Stimulated activated CD8-positive, alpha-beta memory T cell treated with anti-CD3 and anti-CD28 coated beads, Interleukin-4, amount 100 ng/mL, for 1 hour (primary cell): Measurements from ENCODE around the gene HSF2.

Experiments used
- DNase-seq, 2 donors: peaks; one replicate each; pipeline ENCODE4 v3.0.0-alpha.2; 2020; ENCODE audit warnings: low read depth in 2 of 2, low spot score in 1 of 2

HSF2 gene

GRCh38 chr6:122399348-122400120, at the start of gene HSF2:
HSF2 (plus strand) TSS chr6:122399652; CDS start chr6:122399738, 86 bp downstream.
- peak; percentile 73 to 88 for DNase-seq

GRCh38 chr6:122352981-122353664, 46.3 kb upstream of the HSF2 start:
- no peak for DNase-seq

DNA sequence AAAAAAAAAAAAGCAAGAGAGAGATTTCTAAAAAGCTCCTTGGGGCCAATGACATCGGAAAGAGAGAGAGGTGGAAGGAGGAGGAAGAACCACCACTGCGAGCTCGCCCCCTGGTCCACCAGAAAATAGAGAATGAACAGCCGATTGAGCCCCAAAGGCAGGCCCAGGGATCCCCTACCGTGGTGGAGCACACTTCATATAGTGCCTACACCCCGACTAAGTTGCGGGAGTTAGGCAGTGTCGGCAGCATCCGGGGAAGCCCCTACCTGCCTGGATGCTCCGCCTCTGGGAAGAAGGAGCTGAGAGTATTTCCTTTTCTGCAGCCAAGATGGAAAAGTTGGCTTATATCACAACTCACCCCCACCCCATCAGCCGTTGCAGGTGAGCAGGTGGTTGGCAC, 38.6 kb upstream of the HSF2 start:
- DNase-seq = no peak

DNA sequence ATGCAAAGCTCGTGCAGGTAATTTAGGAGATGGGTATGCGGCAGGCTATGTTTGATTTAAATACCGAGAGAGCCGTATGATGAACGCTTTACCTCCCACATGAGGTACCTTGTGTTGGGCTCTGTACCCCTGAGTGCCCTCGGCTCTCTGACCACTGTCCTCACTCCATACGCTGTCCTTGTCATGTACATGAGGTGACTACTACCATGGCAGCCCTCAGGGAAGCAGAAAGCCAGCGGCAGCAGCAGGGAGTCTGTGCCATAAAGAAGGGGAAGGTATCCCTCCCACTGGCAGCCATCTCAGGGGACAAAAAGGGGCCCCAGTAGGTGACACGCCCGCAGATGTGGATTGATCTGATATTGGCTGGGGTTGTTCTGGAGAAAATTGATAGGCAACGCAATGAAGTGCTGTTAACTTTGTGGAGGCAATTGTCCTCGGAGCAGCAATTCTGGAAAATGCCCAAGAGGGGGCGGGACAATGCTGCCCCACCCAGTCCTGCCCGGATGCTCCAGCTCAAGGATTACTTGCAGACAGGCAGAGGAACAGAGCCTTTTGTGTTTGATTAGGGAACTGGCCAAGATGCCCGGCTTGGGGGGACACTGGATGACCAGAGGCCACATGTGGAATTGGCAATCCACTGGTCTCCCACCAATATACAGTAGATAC, 38.0 kb upstream of the HSF2 start:
- no peak for DNase-seq

DNA sequence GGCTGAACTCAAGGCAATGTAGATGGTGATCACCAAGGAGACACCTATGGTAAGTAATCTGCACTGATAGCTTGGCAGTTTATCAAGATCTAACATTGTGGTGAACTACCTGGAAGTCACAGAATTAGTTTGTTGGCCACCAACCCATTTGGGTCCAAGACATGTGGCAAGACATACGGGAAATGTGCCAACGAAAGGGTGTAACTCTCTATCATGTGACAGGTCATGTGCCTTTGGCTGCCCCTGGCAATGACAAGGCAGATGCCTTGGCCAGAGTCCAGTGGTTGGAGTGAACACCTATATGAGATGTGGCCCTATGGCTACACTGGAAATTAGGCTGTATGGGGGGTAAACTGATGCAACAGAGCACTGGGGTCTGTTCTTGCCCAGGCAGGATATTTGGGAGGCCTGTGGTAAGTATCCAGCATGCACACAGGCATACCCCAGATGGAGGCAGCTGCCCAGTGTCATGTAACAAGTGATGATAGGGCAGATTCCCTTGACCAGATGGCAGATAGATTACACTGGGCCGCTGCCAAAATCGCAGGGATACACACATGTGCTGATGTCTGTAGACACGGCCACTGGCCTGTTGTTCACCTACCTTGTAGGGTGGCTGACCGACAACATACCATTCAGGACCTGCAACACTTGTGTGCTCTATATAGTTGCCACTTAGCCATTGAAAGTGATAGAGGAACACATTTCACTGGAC, 35.5 kb upstream of the HSF2 start:
- DNase-seq = no peak

DNA sequence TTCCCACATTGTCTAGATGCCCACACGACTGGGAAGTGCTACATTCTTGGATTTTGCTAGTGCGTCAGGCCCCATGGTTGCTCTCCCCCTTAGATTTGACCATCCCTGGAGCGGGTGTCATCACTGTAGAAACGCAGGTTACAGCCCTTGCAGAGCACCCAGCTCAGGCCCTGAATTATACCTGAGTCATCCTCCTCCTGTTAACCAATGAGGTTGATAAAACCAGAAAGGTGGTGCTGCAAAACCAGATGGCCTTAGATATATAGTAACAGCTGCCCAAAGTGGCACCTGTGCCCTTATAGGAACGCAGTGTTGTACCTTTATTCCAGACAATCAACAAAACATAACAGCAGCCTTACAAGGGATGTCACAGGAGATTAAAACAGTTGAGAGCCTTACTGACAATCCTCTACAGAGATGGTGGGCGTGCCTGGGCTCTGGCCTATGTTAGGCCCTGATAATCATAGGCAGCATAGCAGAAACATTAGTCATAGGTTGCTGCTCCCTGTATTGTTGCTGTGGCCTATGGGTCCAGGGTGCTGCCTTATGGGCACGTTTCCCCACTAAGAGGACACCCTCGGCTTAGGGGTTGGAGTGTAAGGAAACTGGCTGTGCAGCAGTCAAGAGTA, 33.6 kb upstream of the HSF2 start:
- DNase-seq = no peak

GRCh38 chr6:122367171-122367570, 32.3 kb upstream of the HSF2 start:
- DNase-seq = no peak

GRCh38 chr6:122369536-122369935, 29.9 kb upstream of the HSF2 start:
- no peak for DNase-seq

- DNase-seq = no peak
Measured at GRCh38 chr6:122372647-122373046, 26.8 kb upstream of the HSF2 start.

DNA sequence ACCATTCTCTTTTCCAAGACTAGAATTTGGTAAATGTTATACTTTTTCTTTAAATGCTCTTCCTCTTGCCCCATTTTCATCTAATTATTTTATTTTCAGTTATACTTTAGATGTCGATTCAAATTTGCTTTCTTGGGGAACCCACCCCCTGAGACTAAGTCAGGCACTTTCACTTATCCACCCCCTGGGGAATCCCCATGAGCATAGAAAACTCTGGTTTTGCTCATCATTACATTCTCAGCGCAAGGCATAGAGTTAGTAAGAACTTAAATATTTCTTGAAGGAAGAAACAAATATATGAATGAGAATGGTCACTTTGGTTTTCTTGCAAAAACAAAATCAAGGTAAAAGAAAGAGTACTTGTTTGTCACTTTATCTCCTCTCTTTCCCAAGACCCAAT, 25.1 kb upstream of the HSF2 start:
- no peak for DNase-seq

GRCh38 chr6:122376246-122376645, 23.2 kb upstream of the HSF2 start:
- no peak for DNase-seq

GRCh38 chr6:122381494-122382265, 17.8 kb upstream of the HSF2 start:
- DNase-seq = peak in 1 of 2 donors; percentile 28

DNA sequence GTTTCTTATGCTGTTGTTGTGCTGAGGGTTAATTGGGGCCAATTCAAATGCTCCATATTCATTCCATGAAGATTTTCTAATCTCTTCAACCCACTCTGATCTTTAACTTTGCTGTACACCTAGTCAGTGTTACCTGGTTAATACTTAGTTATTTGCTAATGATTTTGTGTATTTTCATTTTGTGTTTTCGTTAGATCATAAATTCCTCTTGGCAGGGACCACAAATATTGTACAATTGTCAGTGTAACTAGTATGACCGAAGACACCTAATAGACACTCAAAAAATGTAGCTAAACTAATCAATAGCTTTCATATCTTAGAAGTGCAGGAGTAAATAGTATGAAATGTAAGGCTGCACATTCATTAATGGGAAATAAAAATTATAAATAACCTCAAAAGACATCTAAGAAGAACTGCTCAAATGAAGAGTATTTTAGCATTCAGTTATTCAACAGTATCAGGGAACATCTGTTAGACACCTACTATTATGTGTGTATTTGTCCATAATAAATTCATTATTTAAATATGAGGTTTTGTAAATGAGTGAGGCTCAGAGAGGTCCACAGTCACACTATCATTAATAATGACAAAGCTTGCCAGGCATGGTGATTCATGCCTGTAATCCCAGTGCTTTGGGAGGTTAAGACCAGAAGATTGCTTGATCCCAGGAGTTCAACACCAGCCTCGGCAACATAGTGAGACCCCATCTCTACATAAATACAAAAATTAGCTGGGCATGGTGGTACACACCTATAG, 13.4 kb upstream of the HSF2 start:
- DNase-seq = no peak

DNA sequence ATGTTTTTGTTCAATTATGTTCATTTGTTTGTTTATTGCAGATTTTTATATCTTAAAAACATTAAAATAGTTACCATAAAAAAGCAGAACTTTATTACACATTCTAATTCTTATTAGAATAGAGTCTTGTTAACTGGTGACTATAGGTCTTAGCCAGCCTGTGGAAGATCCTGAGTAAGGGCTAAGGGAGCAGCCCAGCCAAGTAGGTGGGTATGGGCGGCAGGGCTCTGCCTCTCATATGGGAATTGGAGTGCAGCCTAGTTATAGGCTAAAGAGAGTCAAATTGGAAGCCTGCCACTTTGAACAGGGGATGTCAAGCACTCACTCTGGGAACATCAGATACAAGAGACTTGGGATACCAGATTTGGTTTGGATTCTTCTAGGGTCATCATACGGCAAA, 10.5 kb upstream of the HSF2 start:
- no peak for DNase-seq

- DNase-seq = no peak
Measured at GRCh38 chr6:122389704-122390372, 9.6 kb upstream of the HSF2 start.

GRCh38 chr6:122392564-122393350, 6.7 kb upstream of the HSF2 start:
- no peak for DNase-seq

- no peak for DNase-seq
Measured at GRCh38 chr6:122393351-122393896, 6.0 kb upstream of the HSF2 start.

DNA sequence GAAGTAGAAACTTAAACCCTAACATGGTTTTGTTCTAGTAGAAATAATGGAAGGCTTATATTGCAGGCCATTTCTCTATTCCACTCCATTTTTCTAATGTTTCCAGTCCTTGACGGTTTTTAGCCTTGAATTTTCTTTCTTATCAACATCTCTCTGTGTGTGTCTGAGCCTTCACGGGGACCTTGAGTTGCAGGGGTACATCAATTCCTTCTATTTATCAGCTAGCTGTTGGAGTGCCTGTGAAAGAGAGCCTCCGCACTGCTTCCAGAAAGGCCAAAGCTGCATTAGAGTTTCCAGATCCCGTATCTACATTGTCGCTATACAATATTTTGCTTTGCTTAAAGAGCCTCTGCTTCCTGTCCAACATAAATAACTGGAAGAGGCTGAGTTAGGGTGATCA, 5.4 kb upstream of the HSF2 start:
- DNase-seq = no peak
